Cardiac fibroblast (primary cell): ENCODE measurements around the gene ABCB1.
"Not testable (repeated sequence)": the region's sequence is repeated elsewhere in the genome, so short reads cannot be mapped to it uniquely, and the experiment has no call there.

Experiments
- DNase-seq, 2 donors: peaks; one replicate each; pipeline versions ENCODE4 v3.0.0 to v3.0.0-alpha.2; 2010; ENCODE audit warnings: low read depth in 2 of 2
- H3K4me3 ChIP-seq, 2 donors: replicated peaks in 1 of 2; 1 replicate in 1 of 2; 2 replicates in 1 of 2; pipeline ENCODE4 v1.5.1; 2011; ENCODE audit warnings: low read depth in 2 of 2, low read length in 2 of 2, mild to moderate bottlenecking in 2 of 2, moderate library complexity in 1 of 2
- CTCF ChIP-seq: IDR thresholded peaks from one replicate; pipeline ENCODE4 v1.5.1; 2011; ENCODE audit warnings: low read depth, mild to moderate bottlenecking, low read length, inconsistent platforms

Gene ABCB1

GRCh38 chr7:87473192-87473591 is 127.5 kb downstream of the ABCB1 start:
- no peak for TF ChIP-seq CTCF
- no peak for DNase-seq
- no peak overlapping the region for H3K4me3 ChIP-seq

DNA sequence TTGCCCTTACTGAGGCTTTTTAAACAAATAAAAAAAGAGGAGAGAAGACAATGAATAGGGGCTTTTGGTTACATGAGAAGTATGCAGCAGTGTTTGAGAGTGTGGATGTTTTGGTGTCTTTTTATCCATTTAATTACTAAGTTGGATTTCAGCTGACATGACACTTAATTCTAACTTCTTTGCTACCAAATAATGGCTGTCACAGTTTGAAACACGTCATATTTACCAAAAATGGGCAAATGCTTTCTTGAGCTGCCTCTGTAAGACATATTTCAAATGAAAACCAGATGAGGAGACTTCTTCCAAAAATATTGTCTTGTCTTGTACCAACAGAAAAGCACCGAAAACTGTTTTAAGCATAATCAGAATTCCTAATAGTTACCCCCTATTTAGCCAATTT is 129.2 kb downstream of the ABCB1 start:
- no peak for DNase-seq
- H3K4me3 ChIP-seq: no peak overlapping the region
- no peak for TF ChIP-seq CTCF

DNA sequence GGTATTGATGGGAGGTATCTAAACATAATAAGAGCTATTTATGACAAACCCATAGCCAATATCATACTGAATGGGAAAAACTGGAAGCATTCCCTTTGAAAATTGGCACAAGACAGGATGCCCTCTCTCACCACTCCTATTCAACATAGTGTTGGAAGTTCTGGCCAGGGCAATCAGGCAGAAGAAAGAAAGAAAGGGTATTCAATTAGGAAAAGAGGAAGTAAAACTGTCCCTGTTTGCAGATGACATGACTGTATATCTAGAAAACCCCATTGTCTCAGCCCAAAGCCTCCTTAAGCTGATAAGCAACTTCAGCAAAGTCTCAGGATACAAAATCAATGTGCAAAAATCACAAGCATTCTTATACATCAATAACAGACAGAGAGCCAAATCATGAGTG is 131.5 kb downstream of the ABCB1 start:
- not testable (repeated sequence) for DNase-seq, H3K4me3 ChIP-seq

DNA sequence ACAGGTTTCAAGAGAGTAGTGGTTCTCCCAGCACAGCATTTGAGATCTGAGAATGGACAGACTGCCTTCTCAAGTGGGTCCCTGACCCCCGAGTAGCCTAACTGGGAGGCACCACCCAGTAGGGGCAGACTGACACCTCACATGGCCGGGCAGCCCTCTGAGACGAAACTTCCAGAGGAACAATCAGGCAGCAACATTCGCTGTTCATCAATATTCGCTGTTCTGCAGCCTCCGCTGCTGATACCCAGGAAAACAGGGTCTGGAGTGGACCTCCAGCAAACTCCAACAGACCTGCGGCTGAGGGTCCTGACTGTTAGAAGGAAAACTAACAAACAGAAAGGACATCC is 135.2 kb downstream of the ABCB1 start:
- not testable (repeated sequence) for H3K4me3 ChIP-seq, DNase-seq

DNA sequence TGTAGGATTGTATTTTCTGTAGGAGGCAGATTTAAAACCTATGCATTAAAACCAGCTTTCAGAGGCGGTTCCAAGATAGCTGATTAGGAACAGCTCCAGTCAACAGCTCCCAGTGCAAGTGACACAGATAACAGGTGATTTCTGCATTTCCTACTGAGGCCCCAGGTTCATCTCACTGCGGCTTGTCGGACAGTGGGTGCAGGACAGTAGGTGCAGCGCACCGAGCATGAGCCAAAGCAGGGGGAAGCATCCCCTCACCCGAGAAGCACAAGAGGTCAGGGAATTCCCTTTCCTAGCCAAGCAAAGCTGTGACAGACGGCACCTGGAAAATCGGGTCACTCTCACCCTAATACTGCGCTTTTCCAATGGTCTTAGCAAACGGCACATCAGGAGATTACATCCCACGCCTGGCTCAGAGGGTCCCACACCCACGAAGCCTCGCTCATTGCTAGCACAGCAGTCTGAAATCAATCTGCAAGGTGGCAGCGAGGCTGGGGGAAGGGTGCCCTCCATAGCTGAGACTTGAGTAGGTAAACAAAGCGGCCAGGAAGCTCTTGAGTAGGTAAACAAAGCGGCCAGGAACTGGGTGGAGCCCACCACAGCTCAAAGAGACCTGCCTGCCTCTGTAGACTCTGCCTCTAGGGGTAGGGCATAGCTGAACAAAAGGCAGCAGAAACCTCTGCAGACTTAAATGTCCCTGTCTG is 135.7 kb downstream of the ABCB1 start:
- not testable (repeated sequence) for H3K4me3 ChIP-seq

DNA sequence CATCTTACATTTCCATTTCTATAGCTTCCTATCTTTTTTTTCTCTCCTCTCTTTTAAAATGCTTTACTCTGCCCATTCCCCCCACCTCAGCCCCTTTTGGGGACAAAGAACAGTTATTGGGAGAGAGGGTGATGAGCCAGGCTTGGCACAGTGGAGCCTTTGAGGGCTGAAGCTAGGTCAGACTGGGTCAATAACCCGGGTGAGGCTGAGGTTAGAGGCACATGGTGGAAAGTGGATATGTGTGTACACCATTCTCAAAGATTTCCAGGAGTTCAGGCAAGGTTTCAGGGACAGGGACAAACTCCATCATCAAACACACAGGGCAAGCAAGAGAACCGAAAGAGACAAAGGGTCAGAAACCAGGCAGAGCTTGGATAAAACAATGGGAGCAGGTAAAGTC is 136.7 kb downstream of the ABCB1 start:
- DNase-seq: no peak
- TF ChIP-seq CTCF: no peak
- no peak overlapping the region for H3K4me3 ChIP-seq

More for the DNA sequence above, 135.7 kb downstream of the ABCB1 start:
- not testable (repeated sequence) for DNase-seq

DNA sequence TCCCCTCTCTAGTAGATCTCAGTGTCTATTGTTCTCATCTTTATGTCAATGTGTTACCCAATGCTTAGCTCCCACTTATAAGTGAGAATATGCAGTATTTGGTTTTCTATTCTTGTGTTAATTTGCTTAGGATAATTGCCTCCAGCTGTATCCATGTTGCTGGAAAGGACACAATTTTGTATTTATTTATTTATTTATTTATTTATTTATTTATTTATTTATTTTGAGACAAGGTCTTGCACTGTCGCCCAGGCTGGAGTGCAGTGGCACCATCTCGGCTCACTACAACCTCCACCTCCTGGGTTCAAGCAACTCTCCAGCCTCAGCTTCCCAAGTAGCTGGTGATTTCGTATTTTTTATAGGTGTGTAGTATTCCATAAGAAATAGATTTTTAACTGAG is 140.2 kb downstream of the ABCB1 start:
- DNase-seq, H3K4me3 ChIP-seq: not testable (repeated sequence)

DNA sequence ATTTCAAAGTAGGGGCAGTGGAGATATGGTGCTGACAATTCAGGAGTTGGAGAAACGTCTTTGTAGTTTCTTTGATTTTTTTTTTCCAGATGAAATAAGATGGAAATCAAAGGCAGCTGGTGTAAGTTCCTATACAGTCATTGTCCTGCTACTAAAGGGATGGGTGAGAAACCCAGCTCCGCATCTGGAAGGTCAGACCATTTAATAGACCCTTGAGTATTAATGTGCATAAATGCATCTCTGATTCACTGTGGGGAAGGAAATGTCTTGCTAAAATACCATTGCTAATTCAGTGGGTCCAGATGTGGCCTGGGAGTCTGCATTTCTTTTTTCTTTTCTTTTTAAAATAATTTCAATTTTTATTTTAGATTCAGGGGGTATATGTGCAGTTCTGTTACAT is 140.7 kb downstream of the ABCB1 start:
- DNase-seq: no peak
- TF ChIP-seq CTCF: no peak
- H3K4me3 ChIP-seq: no peak overlapping the region

DNA sequence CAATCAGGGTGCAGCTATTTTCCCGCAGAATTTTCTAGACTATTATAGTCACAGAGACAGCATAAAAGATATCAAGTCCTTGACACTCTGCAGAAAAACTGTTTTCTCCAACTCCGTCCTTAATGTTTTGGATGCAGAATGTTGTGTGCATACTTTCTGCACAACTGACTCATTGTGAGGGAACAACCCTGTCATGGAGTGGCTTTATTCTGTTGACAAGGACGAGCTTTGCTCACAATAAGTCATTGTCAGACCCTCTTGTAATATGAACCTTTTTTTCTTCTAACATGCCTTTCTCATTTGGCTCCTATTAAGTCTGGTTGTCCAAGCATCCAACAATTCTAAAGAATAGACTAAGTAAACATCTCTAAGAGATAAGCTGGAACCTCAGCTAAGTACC is 142.5 kb downstream of the ABCB1 start:
- no peak for TF ChIP-seq CTCF
- no peak overlapping the region for H3K4me3 ChIP-seq
- DNase-seq: no peak
